Hepatocyte (in vitro differentiated cells): ENCODE results near the gene SEC63.

Experiments
- EZH2 ChIP-seq: fragments of 200-600 bp; sonication (generic); IDR thresholded peaks from 2 replicates; pipeline ENCODE4 v1.6.1; 2016; ENCODE audit warnings: antibody characterized with exemption, mild to moderate bottlenecking, borderline replicate concordance
- EZH2phosphoT487 ChIP-seq: fragments of 200-600 bp; sonication (generic); IDR thresholded peaks from one replicate; pipeline ENCODE4 v1.6.1; 2018; ENCODE audit warnings: antibody characterized with exemption, mild to moderate bottlenecking, low read depth, moderate library complexity; ENCODE audit not compliant: unreplicated experiment, severe bottlenecking
- TF ChIP-seq, protein P1 (sequence below): fragments of 200-600 bp; sonication (generic); IDR thresholded peaks from 2 replicates; pipeline ENCODE4 v1.5.1; 2016; ENCODE audit warnings: antibody characterized with exemption, mild to moderate bottlenecking; ENCODE audit not compliant: poor library complexity

- TF ChIP-seq, protein P1, sequence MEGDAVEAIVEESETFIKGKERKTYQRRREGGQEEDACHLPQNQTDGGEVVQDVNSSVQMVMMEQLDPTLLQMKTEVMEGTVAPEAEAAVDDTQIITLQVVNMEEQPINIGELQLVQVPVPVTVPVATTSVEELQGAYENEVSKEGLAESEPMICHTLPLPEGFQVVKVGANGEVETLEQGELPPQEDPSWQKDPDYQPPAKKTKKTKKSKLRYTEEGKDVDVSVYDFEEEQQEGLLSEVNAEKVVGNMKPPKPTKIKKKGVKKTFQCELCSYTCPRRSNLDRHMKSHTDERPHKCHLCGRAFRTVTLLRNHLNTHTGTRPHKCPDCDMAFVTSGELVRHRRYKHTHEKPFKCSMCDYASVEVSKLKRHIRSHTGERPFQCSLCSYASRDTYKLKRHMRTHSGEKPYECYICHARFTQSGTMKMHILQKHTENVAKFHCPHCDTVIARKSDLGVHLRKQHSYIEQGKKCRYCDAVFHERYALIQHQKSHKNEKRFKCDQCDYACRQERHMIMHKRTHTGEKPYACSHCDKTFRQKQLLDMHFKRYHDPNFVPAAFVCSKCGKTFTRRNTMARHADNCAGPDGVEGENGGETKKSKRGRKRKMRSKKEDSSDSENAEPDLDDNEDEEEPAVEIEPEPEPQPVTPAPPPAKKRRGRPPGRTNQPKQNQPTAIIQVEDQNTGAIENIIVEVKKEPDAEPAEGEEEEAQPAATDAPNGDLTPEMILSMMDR = no peak
- TF ChIP-seq EZH2 (no peak), EZH2phosphoT487 (no peak)
These were observed 139.7 kb downstream of the SEC63 start for GRCh38 chr6:107818272-107818671.
